Fibroblast of lung (primary cell): ENCODE results near the gene STK35.

Experiments
- EZH2 ChIP-seq: IDR thresholded peaks from 2 replicates; pipeline ENCODE4 v1.5.1; 2012; ENCODE audit warnings: low read length, control low read depth, mild to moderate bottlenecking; ENCODE audit errors: missing control alignments
- TF ChIP-seq, protein P1 (sequence below), 2 donors: IDR thresholded peaks in 1 of 2; conservative IDR thresholded peaks in 1 of 2; 1 replicate in 1 of 2; 2 replicates in 1 of 2; pipeline ENCODE4 v1.5.1; 2011 to 2012; ENCODE audit warnings: low read length in 2 of 2, control low read depth in 1 of 2, inconsistent platforms in 1 of 2, low read depth in 1 of 2, mild to moderate bottlenecking in 1 of 2

DNA sequence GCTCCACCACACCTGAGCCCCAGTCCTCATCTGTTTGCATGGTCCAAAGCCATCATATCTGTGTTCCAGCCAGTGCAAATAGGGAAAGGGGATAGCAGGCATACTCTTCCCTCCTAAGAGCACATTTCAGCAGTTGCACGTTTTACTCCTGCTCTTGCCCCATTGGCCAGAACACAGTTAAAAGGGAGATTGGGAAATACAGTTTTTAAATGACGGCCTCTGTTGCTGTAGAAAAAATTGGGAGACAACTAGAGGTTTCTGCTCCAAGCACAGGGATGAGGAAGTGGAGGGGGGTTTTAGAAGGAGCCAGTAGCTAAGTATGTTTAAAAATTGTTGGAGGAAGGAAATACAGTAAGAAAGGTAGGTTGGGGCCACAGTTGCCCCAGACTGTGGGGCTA, 14.6 kb upstream of the STK35 start:
- TF ChIP-seq, protein P1, sequence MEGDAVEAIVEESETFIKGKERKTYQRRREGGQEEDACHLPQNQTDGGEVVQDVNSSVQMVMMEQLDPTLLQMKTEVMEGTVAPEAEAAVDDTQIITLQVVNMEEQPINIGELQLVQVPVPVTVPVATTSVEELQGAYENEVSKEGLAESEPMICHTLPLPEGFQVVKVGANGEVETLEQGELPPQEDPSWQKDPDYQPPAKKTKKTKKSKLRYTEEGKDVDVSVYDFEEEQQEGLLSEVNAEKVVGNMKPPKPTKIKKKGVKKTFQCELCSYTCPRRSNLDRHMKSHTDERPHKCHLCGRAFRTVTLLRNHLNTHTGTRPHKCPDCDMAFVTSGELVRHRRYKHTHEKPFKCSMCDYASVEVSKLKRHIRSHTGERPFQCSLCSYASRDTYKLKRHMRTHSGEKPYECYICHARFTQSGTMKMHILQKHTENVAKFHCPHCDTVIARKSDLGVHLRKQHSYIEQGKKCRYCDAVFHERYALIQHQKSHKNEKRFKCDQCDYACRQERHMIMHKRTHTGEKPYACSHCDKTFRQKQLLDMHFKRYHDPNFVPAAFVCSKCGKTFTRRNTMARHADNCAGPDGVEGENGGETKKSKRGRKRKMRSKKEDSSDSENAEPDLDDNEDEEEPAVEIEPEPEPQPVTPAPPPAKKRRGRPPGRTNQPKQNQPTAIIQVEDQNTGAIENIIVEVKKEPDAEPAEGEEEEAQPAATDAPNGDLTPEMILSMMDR (conservative IDR thresholded peaks at IDR 0.05 in 1 of 2, IDR thresholded peaks at IDR 0.05 in 1 of 2; ENCODE audit: low read depth in 1 of 2, low read length in 2 of 2) = no peak
- TF ChIP-seq EZH2 = no peak
